Measurements from ENCODE around the gene CKS2. TPM values are rescaled to one million over a fixed set of nuclear protein-coding genes. Genes with fewer than 3 reads are reported as not detected.

CKS2 gene
- total and polyA plus RNA-seq, 2 experiments from 2014 or later = 70.5 to 108 TPM

GRCh38 chr9:89352874-89353649 lies 42.1 kb downstream of the CKS2 start:
- no peaks in the 10 kb centered on the region for H3K9me3 ChIP-seq (ENCODE audit: low read depth)
- no peak for DNase-seq (ENCODE audit: low read depth in 1 of 2, low spot score in 1 of 2)
- no peak for TF ChIP-seq CTCF (IDR thresholded peaks at IDR 0.05; ENCODE audit: low read depth, low read length)
- H3K4me1 ChIP-seq (ENCODE audit: low read depth) = no peaks in the 10 kb centered on the region
- no peak overlapping the region for H3K4me3 ChIP-seq
- peaks cover 53% of the 10 kb centered on the region for H3K36me3 ChIP-seq
- H3K27me3 ChIP-seq = no peaks in the 10 kb centered on the region
- H3K27ac ChIP-seq = no peak overlapping the region

GRCh38 chr9:89353989-89354388 lies 43.0 kb downstream of the CKS2 start:
- no peak for TF ChIP-seq CTCF (IDR thresholded peaks at IDR 0.05; ENCODE audit: low read depth, low read length)
- peaks cover 45% of the 10 kb centered on the region for H3K36me3 ChIP-seq
- no peaks in the 10 kb centered on the region for H3K9me3 ChIP-seq (ENCODE audit: low read depth)
- H3K27me3 ChIP-seq = no peaks in the 10 kb centered on the region
- no peak overlapping the region for H3K4me3 ChIP-seq
- no peak overlapping the region for H3K27ac ChIP-seq
- DNase-seq (ENCODE audit: low read depth in 1 of 2, low spot score in 1 of 2) = no peak
- peaks cover 5% of the 10 kb centered on the region for H3K4me1 ChIP-seq (ENCODE audit: low read depth)

- DNase-seq (ENCODE audit: low read depth in 1 of 2, low spot score in 1 of 2) = no peak
- no peak overlapping the region for H3K4me3 ChIP-seq
- no peaks in the 10 kb centered on the region for H3K9me3 ChIP-seq (ENCODE audit: low read depth)
- H3K27me3 ChIP-seq = no peaks in the 10 kb centered on the region
- no peak overlapping the region for H3K27ac ChIP-seq
- peaks cover 40% of the 10 kb centered on the region for H3K36me3 ChIP-seq
- no peak for TF ChIP-seq CTCF (IDR thresholded peaks at IDR 0.05; ENCODE audit: low read depth, low read length)
- H3K4me1 ChIP-seq (ENCODE audit: low read depth) = peaks cover 7% of the 10 kb centered on the region
These were observed 43.5 kb downstream of the CKS2 start for GRCh38 chr9:89354471-89354870.

- Histone ChIP-seq H3K27me3 (no peaks in the 10 kb centered on the region), H3K27ac (no peak overlapping the region), H3K4me3 (no peak overlapping the region), H3K36me3 (peaks cover 33% of the 10 kb centered on the region), H3K4me1 (ENCODE audit: low read depth) (peaks cover 20% of the 10 kb centered on the region), H3K9me3 (ENCODE audit: low read depth) (no peaks in the 10 kb centered on the region)
- TF ChIP-seq CTCF (IDR thresholded peaks at IDR 0.05; ENCODE audit: low read depth, low read length) = no peak
- no peak for DNase-seq (ENCODE audit: low read depth in 1 of 2, low spot score in 1 of 2)
These were observed 45.8 kb downstream of the CKS2 start for GRCh38 chr9:89356782-89357181.

- H3K27ac ChIP-seq = peak overlapping the region; percentile 60
- no peak for TF ChIP-seq CTCF (IDR thresholded peaks at IDR 0.05; ENCODE audit: low read depth, low read length)
- no peak for DNase-seq (ENCODE audit: low read depth in 1 of 2, low spot score in 1 of 2)
- no peaks in the 10 kb centered on the region for H3K27me3 ChIP-seq
- H3K9me3 ChIP-seq (ENCODE audit: low read depth) = no peaks in the 10 kb centered on the region
- no peak overlapping the region for H3K4me3 ChIP-seq
- H3K36me3 ChIP-seq = peaks cover 33% of the 10 kb centered on the region
- H3K4me1 ChIP-seq (ENCODE audit: low read depth) = peaks cover 20% of the 10 kb centered on the region
These were observed 46.6 kb downstream of the CKS2 start for GRCh38 chr9:89357331-89358197.
